Pancreas (tissue), 10 donors: ENCODE measurements around the gene SMURF1. TPM values are rescaled to one million over a fixed set of nuclear protein-coding genes. Genes with fewer than 3 reads are reported as not detected.
A peak's percentile ranks its signal among the peaks of the same experiment; 100 is the strongest.

Source experiments
- ATAC-seq, 4 donors: fragments of 200-7000 bp; cut with Tn5 transposase; one replicate each; pipeline versions ENCODE4 v1.8.0 to v1.9.1; 2020; ENCODE audit warnings: mild to moderate bottlenecking in 4 of 4, moderate library complexity in 4 of 4
- DNase-seq, 6 donors: peaks; one replicate each; pipeline ENCODE4 v3.0.0-alpha.2; 2020
- FAIRE-seq: peaks from 2 replicates; lab custom pipeline; 2012; peaks lifted over from hg19 to GRCh38; lab: Jason Lieb, UNC
- H3K27ac ChIP-seq, 4 donors: fragments of 200-600 bp; sonication (generic); 1 replicate in 3 of 4; 2 replicates in 1 of 4; pipeline versions ENCODE4 v1.5.0 to v1.8.0; 2020
- H3K27me3 ChIP-seq, 4 donors: fragments of 200-600 bp; one replicate each; pipeline ENCODE4 v1.8.0; 2021
- H3K36me3 ChIP-seq, 3 donors: fragments of 200-600 bp; sonication (generic) in 1 of 3; one replicate each; pipeline versions ENCODE4 v1.5.0 to v1.8.0; 2020 to 2021
- H3K4me1 ChIP-seq, 3 donors: fragments of 200-600 bp; one replicate each; pipeline ENCODE4 v1.8.0; 2021
- H3K4me3 ChIP-seq, 4 donors: fragments of 200-600 bp; sonication (generic) in 2 of 4; one replicate each; pipeline versions ENCODE4 v1.5.0 to v1.8.0; 2020 to 2021
- H3K9me3 ChIP-seq, 4 donors: fragments of 200-600 bp; one replicate each; pipeline ENCODE4 v1.8.0; 2021
- WGBS, 2 donors: extraction: QIAGEN DNeasy Blood & Tissue Kit; methylation state at CpG; one replicate each; pipeline ENCODE4 v1.1.7; 2013; 5-methylcytosine and 5-hydroxymethylcytosine counted together
- intact Hi-C, 3 donors: fragments of 100-400 bp; cut with DNase I; formaldehyde crosslinking; loops; one replicate each; pipeline versions ENCODE4 v1.11.1 to v1.14.2; 2022
- polyA plus RNA-seq, 2 donors: library from polyadenylated mRNA; stranded (reverse); fragments of 200-250 nt; gene quantifications; one replicate each; pipeline ENCODE4 v1.2.3, GENCODE V29; 2013
- total RNA-seq, 6 donors: library from RNA; stranded (reverse); fragmentation: NEBNext Ultra II Directional in 4 of 6; extraction: Animal tissue kit (Norgen Biotek cat#: 25700) in 4 of 6; gene quantifications; one replicate each; pipeline versions ENCODE4 v1.2.1 to v1.2.4, GENCODE V29; 2021 to 2023
- TF ChIP-seq, protein P1 (sequence below), 4 donors: fragments of 200-600 bp; sonication (generic) in 3 of 4; IDR thresholded peaks; one replicate each; pipeline versions ENCODE4 v1.5.0 to v1.8.0; 2021; ENCODE audit warnings: antibody characterized with exemption in 4 of 4
- donor health status: healthy with polysubstance abuse.
- donor health status: DM: no; HTN: no; CAD: no; lungs with moderate emphysema.
- donor health status: DM: no; HTN: no; CAD: no.
- donor health status: control.
- donor health status: control.
- donor health status: Bipolar disorder and iron deficiency.
- donor health status: DM: yes; HTN: yes; CAD: no.
- donor health status: DM: no; HTN: no; CAD: no.
- donor health status: DM: no; HTN: no; CAD: no.
- donor health status: DM: yes; HTN: yes; CAD: no.

SMURF1 gene
- total and polyA plus RNA-seq, 8 donors, result 7.6 to 22.7 (median 14.1) TPM

GRCh38 chr7:99141841-99142726, 1.8 kb downstream of the SMURF1 start:
- Histone ChIP-seq H3K36me3 (no peaks in the 10 kb centered on the region), H3K9me3 (no peaks in the 10 kb centered on the region), H3K27ac (peak overlapping the region; percentile 25 to 97 (median 82)), H3K4me1 (peaks cover 0 to 35% (median 30%) of the 10 kb centered on the region in 3 donors), H3K27me3 (no peaks in the 10 kb centered on the region), H3K4me3 (peak overlapping the region in 3 of 4 donors; percentile 4 to 95 (median 88))
- ATAC-seq, result peak; percentile 18 to 65 (median 54)
- peak in 5 of 6 donors; percentile 43 to 75 (median 51) for DNase-seq
- intact Hi-C loops, result loop anchor here in 1 of 3 donors (10.0 kb wide), 2 partner anchors 87 to 173 kb away; no protein-coding TSS in a partner anchor
- 19 to 23% methylated on average over 27 of the region's 27 CpGs for WGBS, 2 donors
- FAIRE-seq, result no peak
- TF ChIP-seq, protein P1, sequence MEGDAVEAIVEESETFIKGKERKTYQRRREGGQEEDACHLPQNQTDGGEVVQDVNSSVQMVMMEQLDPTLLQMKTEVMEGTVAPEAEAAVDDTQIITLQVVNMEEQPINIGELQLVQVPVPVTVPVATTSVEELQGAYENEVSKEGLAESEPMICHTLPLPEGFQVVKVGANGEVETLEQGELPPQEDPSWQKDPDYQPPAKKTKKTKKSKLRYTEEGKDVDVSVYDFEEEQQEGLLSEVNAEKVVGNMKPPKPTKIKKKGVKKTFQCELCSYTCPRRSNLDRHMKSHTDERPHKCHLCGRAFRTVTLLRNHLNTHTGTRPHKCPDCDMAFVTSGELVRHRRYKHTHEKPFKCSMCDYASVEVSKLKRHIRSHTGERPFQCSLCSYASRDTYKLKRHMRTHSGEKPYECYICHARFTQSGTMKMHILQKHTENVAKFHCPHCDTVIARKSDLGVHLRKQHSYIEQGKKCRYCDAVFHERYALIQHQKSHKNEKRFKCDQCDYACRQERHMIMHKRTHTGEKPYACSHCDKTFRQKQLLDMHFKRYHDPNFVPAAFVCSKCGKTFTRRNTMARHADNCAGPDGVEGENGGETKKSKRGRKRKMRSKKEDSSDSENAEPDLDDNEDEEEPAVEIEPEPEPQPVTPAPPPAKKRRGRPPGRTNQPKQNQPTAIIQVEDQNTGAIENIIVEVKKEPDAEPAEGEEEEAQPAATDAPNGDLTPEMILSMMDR (IDR thresholded peaks at IDR 0.05), result no peak

DNA sequence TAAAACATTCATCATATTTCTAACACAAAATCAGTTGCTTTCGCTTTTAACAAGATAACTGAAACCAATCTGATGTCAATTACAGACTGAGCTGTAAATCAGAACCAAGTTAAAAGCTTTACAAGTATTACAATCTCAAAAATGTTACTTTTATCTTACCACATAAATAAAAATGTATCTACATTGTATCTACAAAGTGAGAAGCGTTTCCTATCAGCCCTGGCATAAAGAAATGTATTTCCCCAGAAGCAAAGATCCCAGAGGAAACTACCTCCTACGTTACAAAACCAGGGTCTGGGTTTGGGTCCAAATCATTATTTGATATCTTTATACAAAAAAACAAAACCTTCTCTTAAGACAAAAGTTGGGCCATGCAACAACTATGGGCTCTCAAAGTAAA, 2.6 kb downstream of the SMURF1 start:
- FAIRE-seq, result no peak

GRCh38 chr7:99140813-99141212, 3.1 kb downstream of the SMURF1 start:
- intact Hi-C loops, result loop anchor here in 1 of 3 donors (10.0 kb wide), 2 partner anchors 86 to 174 kb away; no protein-coding TSS in a partner anchor
- H3K9me3 ChIP-seq, result no peaks in the 10 kb centered on the region
- H3K4me3 ChIP-seq, result peak overlapping the region in 1 of 4 donors; percentile 88
- no peaks in the 10 kb centered on the region for H3K27me3 ChIP-seq
- TF ChIP-seq, protein P1 (IDR thresholded peaks at IDR 0.05), result no peak
- H3K27ac ChIP-seq, result peak overlapping the region in 2 of 4 donors; percentile 94 to 97
- no peaks in the 10 kb centered on the region for H3K36me3 ChIP-seq
- DNase-seq (no peak), ATAC-seq (no peak), FAIRE-seq (no peak)
- H3K4me1 ChIP-seq, result peaks cover 0 to 36% (median 35%) of the 10 kb centered on the region in 3 donors
- WGBS, 2 donors, result 85 to 89% methylated on average over 6 of the region's 6 CpGs

More for the DNA sequence above, 2.6 kb downstream of the SMURF1 start:
- Histone ChIP-seq H3K36me3 (no peaks in the 10 kb centered on the region), H3K27ac (peak overlapping the region in 3 of 4 donors; percentile 71 to 97 (median 94)), H3K9me3 (no peaks in the 10 kb centered on the region), H3K27me3 (no peaks in the 10 kb centered on the region), H3K4me1 (peaks cover 0 to 35% (median 34%) of the 10 kb centered on the region in 3 donors), H3K4me3 (peak overlapping the region in 3 of 4 donors; percentile 4 to 95 (median 88))
- ATAC-seq, result no peak
- DNase-seq, result no peak
- TF ChIP-seq, protein P1 (IDR thresholded peaks at IDR 0.05), result no peak
- 20 to 25% methylated on average over 3 of the region's 3 CpGs for WGBS, 2 donors
- intact Hi-C loops, result loop anchor here in 1 of 3 donors (10.0 kb wide), 2 partner anchors 87 to 173 kb away; no protein-coding TSS in a partner anchor

GRCh38 chr7:99139036-99139435, 4.9 kb downstream of the SMURF1 start:
- H3K27me3 ChIP-seq, result no peaks in the 10 kb centered on the region
- DNase-seq (no peak), FAIRE-seq (no peak), ATAC-seq (no peak)
- H3K36me3 ChIP-seq, result no peaks in the 10 kb centered on the region
- no peak overlapping the region for H3K4me3 ChIP-seq
- intact Hi-C loops, result no loop called here
- no peaks in the 10 kb centered on the region for H3K9me3 ChIP-seq
- H3K4me1 ChIP-seq, result peaks cover 15 to 49% (median 49%) of the 10 kb centered on the region in 3 donors
- peak overlapping the region in 2 of 4 donors; percentile 10 to 49 for H3K27ac ChIP-seq
- TF ChIP-seq, protein P1 (IDR thresholded peaks at IDR 0.05), result no peak
